ENCODE results near the gene ZNF331. TPM values are rescaled to one million over a fixed set of nuclear protein-coding genes. Genes with fewer than 3 reads are reported as not detected.
A peak's percentile ranks its signal among the peaks of the same experiment; 100 is the strongest.
"Not testable (repeated sequence)": the region's sequence is repeated elsewhere in the genome, so short reads cannot be mapped to it uniquely, and the experiment has no call there.

The ZNF331 gene
- total and polyA plus RNA-seq, 7 donors = 3.6 to 26.8 (median 16.8) TPM

DNA sequence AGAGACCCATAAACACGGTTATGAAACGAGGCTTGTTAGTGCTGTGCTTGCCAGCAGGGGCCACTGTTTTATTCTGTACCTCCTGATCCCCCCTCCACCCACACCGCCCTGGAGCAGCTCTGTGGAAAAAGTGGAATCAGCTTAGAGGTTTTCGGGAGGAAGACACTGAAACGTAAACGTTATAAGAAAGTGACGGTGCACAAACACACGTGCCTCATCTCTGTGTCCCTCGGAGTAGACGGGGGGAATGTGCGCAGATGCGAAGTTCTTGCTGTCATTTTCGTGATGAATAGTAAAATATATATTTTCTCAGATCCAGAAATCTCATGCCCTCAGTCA is 33.6 kb upstream of the ZNF331 start:
- DNase-seq = peak; percentile 69
- Histone ChIP-seq H3K27ac (peak overlapping the region; percentile 18 to 72 (median 56)), H3K4me3 (peak overlapping the region in 2 of 4 donors; percentile 29 to 32), H3K4me1 (peaks cover 0 to 11% (median 2%) of the 10 kb centered on the region in 4 donors)
- H3K36me3 ChIP-seq; H3K27me3 ChIP-seq; intact Hi-C loops (cut with DNase I); H3K9me3 ChIP-seq: not testable (repeated sequence)
- peak in 1 of 4 experiments; percentile 40 for TF ChIP-seq CTCF (IDR thresholded peaks at IDR 0.05)
- 19 to 39% methylated on average over 11 of the region's 13 CpGs for WGBS, 2 donors

GRCh38 chr19:53504885-53505284 is 33.1 kb upstream of the ZNF331 start:
- TF ChIP-seq EP300 (IDR thresholded peaks at IDR 0.05) (peak in 3 of 4 donors; percentile 33 to 88 (median 66)), POLR2A (IDR thresholded peaks at IDR 0.05) (no peak), CTCF (IDR thresholded peaks at IDR 0.05) (no peak), POLR2AphosphoS5 (IDR thresholded peaks at IDR 0.05) (peak; percentile 46 to 81 (median 68))
- intact Hi-C loops (cut with DNase I) = no loop called here
- H3K9me3 ChIP-seq = no peaks in the 10 kb centered on the region
- peak overlapping the region in 2 of 4 donors; percentile 29 to 32 for H3K4me3 ChIP-seq
- peaks cover 0 to 11% (median 2%) of the 10 kb centered on the region in 4 donors for H3K4me1 ChIP-seq
- 42 to 46% methylated on average over 7 of the region's 7 CpGs for WGBS, 2 donors
- peak; percentile 89 for DNase-seq
- peak overlapping the region; percentile 18 to 72 (median 56) for H3K27ac ChIP-seq
- H3K36me3 ChIP-seq = no peaks in the 10 kb centered on the region
- H3K27me3 ChIP-seq = peaks cover 0 to 6% (median 0%) of the 10 kb centered on the region in 3 donors

DNA sequence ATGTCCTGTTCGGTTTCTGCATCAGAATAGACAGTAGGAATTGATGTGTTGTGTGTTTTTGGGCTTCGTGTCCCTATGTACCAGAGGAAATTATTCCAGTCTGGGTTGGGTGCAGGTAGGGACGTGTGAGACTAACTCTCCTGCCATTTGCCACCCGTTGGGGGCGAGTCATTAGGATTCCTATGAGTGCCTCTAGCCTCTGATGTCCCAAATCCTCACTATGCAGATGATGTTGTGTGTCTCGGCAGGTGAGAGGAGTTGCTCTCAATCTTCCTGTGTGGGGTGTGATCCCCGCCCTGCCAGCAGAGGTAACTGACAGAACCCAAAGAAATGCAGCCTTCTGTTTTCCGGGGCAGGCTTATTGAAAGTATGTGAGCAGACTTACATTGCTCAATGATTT is 31.2 kb upstream of the ZNF331 start:
- peaks cover 0 to 11% (median 2%) of the 10 kb centered on the region in 4 donors for H3K4me1 ChIP-seq
- DNase-seq = no peak
- intact Hi-C loops (cut with DNase I) = no loop called here
- WGBS, 2 donors = 74 to 81% methylated on average over 8 of the region's 8 CpGs
- H3K27ac ChIP-seq = no peak overlapping the region
- no peak for TF ChIP-seq CTCF (IDR thresholded peaks at IDR 0.05)
- no peak for TF ChIP-seq POLR2A (IDR thresholded peaks at IDR 0.05)
- TF ChIP-seq EP300 (IDR thresholded peaks at IDR 0.05) = no peak
- no peak for TF ChIP-seq POLR2AphosphoS5 (IDR thresholded peaks at IDR 0.05)
- H3K9me3 ChIP-seq = no peaks in the 10 kb centered on the region
- H3K36me3 ChIP-seq = no peaks in the 10 kb centered on the region
- no peak overlapping the region for H3K4me3 ChIP-seq
- no peaks in the 10 kb centered on the region for H3K27me3 ChIP-seq

- intact Hi-C loops (cut with DNase I) = no loop called here
- TF ChIP-seq CTCF (IDR thresholded peaks at IDR 0.05) (no peak), EP300 (IDR thresholded peaks at IDR 0.05) (no peak), POLR2AphosphoS5 (IDR thresholded peaks at IDR 0.05) (no peak), POLR2A (IDR thresholded peaks at IDR 0.05) (no peak)
- Histone ChIP-seq H3K36me3 (no peaks in the 10 kb centered on the region), H3K27me3 (no peaks in the 10 kb centered on the region), H3K9me3 (no peaks in the 10 kb centered on the region), H3K4me1 (peaks cover 0 to 11% (median 2%) of the 10 kb centered on the region in 4 donors), H3K27ac (no peak overlapping the region), H3K4me3 (no peak overlapping the region)
- no peak for DNase-seq
- 70 to 83% methylated on average over 17 of the region's 17 CpGs for WGBS, 2 donors
Observed at GRCh38 chr19:53507523-53508442, 30.2 kb upstream of the ZNF331 start.

Data from sigmoid colon (tissue), 7 donors.